MCF 10A (cell line): ENCODE results near the gene TP53I3. TPM values are rescaled to one million over a fixed set of nuclear protein-coding genes. Genes with fewer than 3 reads are reported as not detected.
A peak's percentile ranks its signal among the peaks of the same experiment; 100 is the strongest.

ENCODE experiments used
- BruUV-seq: library from RNA; stranded (reverse); fragments of 400-500 nt; replicated peaks from 2 replicates; lab custom pipeline; 2021; lab: Mats Ljungman, UMichigan
- CTCF ChIA-PET: fragments of 300-600 bp; sonication (Branson Sonifier 250); formaldehyde crosslinking; extraction: SDS; loops from one replicate; lab custom pipeline; 2021; ENCODE audit warnings: antibody characterized with exemption, inconsistent platforms; lab: Yijun Ruan, JAX
- POLR2A ChIA-PET: fragments of 300-600, 350-650 bp; sonication (Branson Sonifier 250); formaldehyde crosslinking; extraction: SDS; loops from one replicate; lab custom pipeline; 2020; ENCODE audit warnings: antibody characterized with exemption, inconsistent platforms; lab: Yijun Ruan, JAX
- DNase-seq: peaks from one replicate; pipeline ENCODE4 v3.0.0-alpha.2; 2018; ENCODE audit not compliant: unreplicated experiment
- H3K27ac Mint-ChIP-seq: one replicate; pipeline ENCODE4 v1.8.0; 2022; ENCODE audit warnings: mild to moderate bottlenecking, low read depth, mixed read lengths; ENCODE audit not compliant: unreplicated experiment
- H3K27me3 Mint-ChIP-seq: one replicate; pipeline ENCODE4 v1.8.0; 2022; ENCODE audit warnings: mixed read lengths; ENCODE audit not compliant: insufficient read depth, unreplicated experiment
- H3K36me3 Mint-ChIP-seq: one replicate; pipeline ENCODE4 v1.8.0; 2022; ENCODE audit warnings: mild to moderate bottlenecking, moderate library complexity, mixed read lengths; ENCODE audit not compliant: insufficient read depth, unreplicated experiment
- H3K4me1 Mint-ChIP-seq: one replicate; pipeline ENCODE4 v1.8.0; 2022; ENCODE audit warnings: mixed read lengths; ENCODE audit not compliant: insufficient read depth, unreplicated experiment
- H3K4me3 Mint-ChIP-seq: one replicate; pipeline ENCODE4 v1.8.0; 2022; ENCODE audit warnings: mild to moderate bottlenecking, moderate library complexity, mixed read lengths; ENCODE audit not compliant: unreplicated experiment
- H3K9me3 Mint-ChIP-seq: one replicate; pipeline ENCODE4 v1.8.0; 2022; ENCODE audit warnings: mixed read lengths; ENCODE audit not compliant: unreplicated experiment
- CTCF ChIP-seq: fragments of 200-600 bp; IDR thresholded peaks from one replicate; pipeline ENCODE4 v1.8.0; 2022; ENCODE audit warnings: antibody characterized with exemption, mild to moderate bottlenecking; ENCODE audit not compliant: unreplicated experiment
- intact Hi-C: fragments of 100-400 bp; cut with micrococcal nuclease; formaldehyde crosslinking; loops from 2 replicates; pipeline ENCODE4 v1.14.1; 2022
- total RNA-seq: library from RNA; stranded (reverse); gene quantifications from 2 replicates; pipeline ENCODE4 v1.2.3, GENCODE V29; 2022

The TP53I3 gene
- total RNA-seq, 1 experiment from 2014 or later = 99.8 TPM

DNA sequence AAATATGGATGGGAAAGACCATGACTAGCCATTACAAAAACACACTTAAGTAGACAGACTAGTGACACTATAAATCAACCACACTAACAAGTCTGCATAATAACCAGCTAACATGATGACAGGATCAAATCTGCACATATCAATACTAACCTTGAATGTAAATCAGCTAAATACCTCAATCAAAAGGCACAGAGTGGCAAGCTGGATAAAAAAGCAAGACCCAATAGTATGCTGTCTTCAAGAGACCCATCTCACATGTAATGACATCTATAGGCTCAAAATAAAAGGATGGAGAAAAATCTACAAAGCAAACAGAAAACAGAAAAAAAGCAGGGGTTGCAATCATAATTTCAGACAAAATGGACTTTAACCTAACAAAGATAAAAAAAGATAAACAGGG, 22.2 kb upstream of the TP53I3 start:
- H3K9me3 Mint-ChIP-seq = peaks cover 16% of the 10 kb centered on the region
- ChIA-PET POLR2A (interaction anchor here (0.7 to 2.1 kb wide), 4 partner anchors 16 to 727 kb away, joined by 3 to 7 read pairs (median 3); partner anchors contain the start of gene PFN4), CTCF (interaction anchor here (1.2 to 2.1 kb wide), 2 partner anchors 15 to 22 kb away, joined by 3 to 9 read pairs; partner anchors contain the start of gene TP53I3)
- intact Hi-C loops = no loop called here
- TF ChIP-seq CTCF = no peak
- no peak for DNase-seq
- H3K4me3 Mint-ChIP-seq = no peak overlapping the region
- H3K27ac Mint-ChIP-seq = no peak overlapping the region
- no TSS peak for BruUV-seq
- H3K4me1 Mint-ChIP-seq = peaks cover 33% of the 10 kb centered on the region
- no peaks in the 10 kb centered on the region for H3K27me3 Mint-ChIP-seq
- H3K36me3 Mint-ChIP-seq = peaks cover 8% of the 10 kb centered on the region

DNA sequence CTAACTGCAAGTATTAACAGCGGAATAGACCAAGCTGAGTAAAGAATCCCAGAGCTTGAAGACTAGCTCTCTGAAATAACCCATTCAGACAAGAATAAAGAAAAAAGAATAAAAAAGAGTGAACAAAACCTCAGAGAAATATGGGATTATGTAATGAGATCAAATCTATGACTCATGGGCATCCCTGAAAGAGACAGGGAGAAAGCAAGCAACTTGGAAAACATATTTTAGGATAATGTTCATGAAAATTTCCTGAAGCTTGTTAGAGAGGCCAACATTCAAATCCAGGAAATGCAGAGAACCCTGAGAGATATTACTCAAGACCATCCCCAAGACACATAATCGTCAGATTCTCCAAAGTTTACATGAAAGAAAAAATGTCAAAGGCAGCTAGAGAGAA, 21.2 kb upstream of the TP53I3 start:
- ChIA-PET POLR2A (interaction anchor here (0.5 to 2.1 kb wide), 7 partner anchors 9 to 366 kb away, joined by 3 to 7 read pairs (median 3); partner anchors contain the start of genes PFN4 and TP53I3), CTCF (interaction anchor here (0.8 kb wide), 1 partner anchor 22 kb away, joined by 5 read pairs; the partner anchor contains the start of gene TP53I3)
- Mint-ChIP-seq H3K4me1 (peaks cover 25% of the 10 kb centered on the region), H3K27ac (peak overlapping the region; percentile 4), H3K9me3 (peaks cover 16% of the 10 kb centered on the region), H3K4me3 (no peak overlapping the region), H3K36me3 (peaks cover 8% of the 10 kb centered on the region), H3K27me3 (no peaks in the 10 kb centered on the region)
- DNase-seq = peak; percentile 38
- intact Hi-C loops = no loop called here
- no TSS peak for BruUV-seq
- TF ChIP-seq CTCF = no peak

GRCh38 chr2:24104906-24105305, 20.3 kb upstream of the TP53I3 start:
- H3K4me1 Mint-ChIP-seq = peaks cover 25% of the 10 kb centered on the region
- TF ChIP-seq CTCF = no peak
- DNase-seq = no peak
- no peak overlapping the region for H3K27ac Mint-ChIP-seq
- ChIA-PET POLR2A (interaction anchor here (0.6 to 1.3 kb wide), 2 partner anchors 20 to 367 kb away, joined by 3 to 4 read pairs; partner anchors contain the start of gene TP53I3), CTCF (interaction anchor here (0.6 to 0.7 kb wide), 2 partner anchors 20 to 280 kb away, joined by 4 to 5 read pairs; partner anchors contain the start of gene TP53I3)
- H3K36me3 Mint-ChIP-seq = peaks cover 8% of the 10 kb centered on the region
- H3K9me3 Mint-ChIP-seq = peaks cover 16% of the 10 kb centered on the region
- H3K27me3 Mint-ChIP-seq = no peaks in the 10 kb centered on the region
- intact Hi-C loops = no loop called here
- no TSS peak for BruUV-seq
- no peak overlapping the region for H3K4me3 Mint-ChIP-seq

- BruUV-seq = no TSS peak
- Mint-ChIP-seq H3K27ac (no peak overlapping the region), H3K36me3 (peaks cover 8% of the 10 kb centered on the region), H3K27me3 (no peaks in the 10 kb centered on the region), H3K9me3 (peaks cover 16% of the 10 kb centered on the region), H3K4me3 (no peak overlapping the region), H3K4me1 (peaks cover 23% of the 10 kb centered on the region)
- DNase-seq = no peak
- TF ChIP-seq CTCF = no peak
- CTCF ChIA-PET = interaction anchor here (0.7 kb wide), 1 partner anchor 20 kb away, joined by 5 read pairs; the partner anchor contains the start of gene TP53I3
- POLR2A ChIA-PET = no interaction called here
- intact Hi-C loops = no loop called here
Observed at GRCh38 chr2:24104110-24104650, 19.5 kb upstream of the TP53I3 start.
